H1 (cell line): ENCODE data around the gene CDHR5.

Experiments
- JUN ChIP-seq: IDR thresholded peaks from 2 replicates; pipeline ENCODE4 v1.6.1; 2011; ENCODE audit warnings: low read depth, mild to moderate bottlenecking, improper control_type of control experiment, low read length
- MAFK ChIP-seq: IDR thresholded peaks from 2 replicates; pipeline ENCODE4 v1.6.1; 2012; ENCODE audit warnings: low read depth, mild to moderate bottlenecking, improper control_type of control experiment, low read length
- POLR2A ChIP-seq, 2 experiments: IDR thresholded peaks; 1 replicate in 1 of 2; 2 replicates in 1 of 2; pipeline ENCODE4 v1.6.1; 2011; ENCODE audit warnings: low read depth in 2 of 2, low read length in 2 of 2, mild to moderate bottlenecking in 2 of 2; ENCODE audit errors: control extremely low read depth in 1 of 2
- TF ChIP-seq, protein P1 (sequence below): IDR thresholded peaks from 2 replicates; pipeline ENCODE4 v1.6.1; 2012; ENCODE audit warnings: low read length, inconsistent platforms
- TF ChIP-seq, protein P2 (sequence below), 3 experiments: IDR thresholded peaks; 1 replicate in 2 of 3; 2 replicates in 1 of 3; pipeline versions ENCODE4 v1.5.1 to v1.6.1; 2011; ENCODE audit warnings: low read length in 3 of 3, mild to moderate bottlenecking in 3 of 3, inconsistent platforms in 2 of 3, low read depth in 1 of 3, moderate library complexity in 1 of 3; ENCODE audit not compliant: insufficient read depth in 1 of 3; ENCODE audit errors: control extremely low read depth in 1 of 3

DNA sequence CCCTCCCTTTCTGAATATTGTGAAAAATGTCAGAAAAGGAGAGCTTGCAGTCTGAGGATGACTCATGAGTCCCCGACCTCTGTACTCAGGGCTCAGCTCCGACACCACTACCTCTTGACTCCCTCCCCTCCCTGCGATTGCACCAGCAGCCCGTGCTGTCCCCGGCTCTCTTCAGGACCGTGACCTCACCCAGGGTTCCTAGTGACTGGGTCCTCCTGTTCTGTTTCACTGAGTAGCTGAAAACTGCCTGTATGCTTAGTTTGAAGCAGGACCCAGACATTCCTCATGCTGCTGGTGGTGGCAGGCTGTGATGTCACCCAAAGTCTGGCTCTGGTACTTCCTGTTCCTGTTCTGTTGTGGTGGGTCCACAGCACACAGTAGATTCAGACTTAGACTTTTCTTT lies 36.8 kb downstream of the CDHR5 start:
- TF ChIP-seq MAFK (no peak), POLR2A (IDR thresholded peaks at IDR 0.05; ENCODE audit: control extremely low read depth in 1 of 2, low read depth in 2 of 2, low read length in 2 of 2) (no peak), JUN (no peak)
- TF ChIP-seq, protein P1, sequence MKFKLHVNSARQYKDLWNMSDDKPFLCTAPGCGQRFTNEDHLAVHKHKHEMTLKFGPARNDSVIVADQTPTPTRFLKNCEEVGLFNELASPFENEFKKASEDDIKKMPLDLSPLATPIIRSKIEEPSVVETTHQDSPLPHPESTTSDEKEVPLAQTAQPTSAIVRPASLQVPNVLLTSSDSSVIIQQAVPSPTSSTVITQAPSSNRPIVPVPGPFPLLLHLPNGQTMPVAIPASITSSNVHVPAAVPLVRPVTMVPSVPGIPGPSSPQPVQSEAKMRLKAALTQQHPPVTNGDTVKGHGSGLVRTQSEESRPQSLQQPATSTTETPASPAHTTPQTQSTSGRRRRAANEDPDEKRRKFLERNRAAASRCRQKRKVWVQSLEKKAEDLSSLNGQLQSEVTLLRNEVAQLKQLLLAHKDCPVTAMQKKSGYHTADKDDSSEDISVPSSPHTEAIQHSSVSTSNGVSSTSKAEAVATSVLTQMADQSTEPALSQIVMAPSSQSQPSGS, result no peak
- TF ChIP-seq, protein P2, sequence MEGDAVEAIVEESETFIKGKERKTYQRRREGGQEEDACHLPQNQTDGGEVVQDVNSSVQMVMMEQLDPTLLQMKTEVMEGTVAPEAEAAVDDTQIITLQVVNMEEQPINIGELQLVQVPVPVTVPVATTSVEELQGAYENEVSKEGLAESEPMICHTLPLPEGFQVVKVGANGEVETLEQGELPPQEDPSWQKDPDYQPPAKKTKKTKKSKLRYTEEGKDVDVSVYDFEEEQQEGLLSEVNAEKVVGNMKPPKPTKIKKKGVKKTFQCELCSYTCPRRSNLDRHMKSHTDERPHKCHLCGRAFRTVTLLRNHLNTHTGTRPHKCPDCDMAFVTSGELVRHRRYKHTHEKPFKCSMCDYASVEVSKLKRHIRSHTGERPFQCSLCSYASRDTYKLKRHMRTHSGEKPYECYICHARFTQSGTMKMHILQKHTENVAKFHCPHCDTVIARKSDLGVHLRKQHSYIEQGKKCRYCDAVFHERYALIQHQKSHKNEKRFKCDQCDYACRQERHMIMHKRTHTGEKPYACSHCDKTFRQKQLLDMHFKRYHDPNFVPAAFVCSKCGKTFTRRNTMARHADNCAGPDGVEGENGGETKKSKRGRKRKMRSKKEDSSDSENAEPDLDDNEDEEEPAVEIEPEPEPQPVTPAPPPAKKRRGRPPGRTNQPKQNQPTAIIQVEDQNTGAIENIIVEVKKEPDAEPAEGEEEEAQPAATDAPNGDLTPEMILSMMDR (IDR thresholded peaks at IDR 0.05; ENCODE audit: control extremely low read depth in 1 of 3, insufficient read depth in 1 of 3, low read depth in 1 of 3, low read length in 3 of 3), result no peak
